Fibroblast of skin of right biceps (primary cell): ENCODE measurements around the gene LRRC28.

Experiments used
- DNase-seq: peaks from one replicate; pipeline ENCODE4 v3.0.0-alpha.2; 2013

Gene LRRC28

GRCh38 chr15:99424131-99424571 lies 172.9 kb downstream of the LRRC28 start:
- DNase-seq, result no peak

GRCh38 chr15:99424978-99425656 lies 173.8 kb downstream of the LRRC28 start:
- peak; percentile 84 for DNase-seq

GRCh38 chr15:99425657-99426301 lies 174.5 kb downstream of the LRRC28 start:
- DNase-seq, result no peak

- no peak for DNase-seq
These were observed 175.3 kb downstream of the LRRC28 start for GRCh38 chr15:99426431-99427105.

GRCh38 chr15:99427210-99427609 lies 175.9 kb downstream of the LRRC28 start:
- DNase-seq, result no peak

- DNase-seq, result no peak
These were observed 176.5 kb downstream of the LRRC28 start for GRCh38 chr15:99427668-99428361.

GRCh38 chr15:99429681-99430081 lies 178.4 kb downstream of the LRRC28 start:
- no peak for DNase-seq

GRCh38 chr15:99430881-99431401 lies 179.7 kb downstream of the LRRC28 start:
- DNase-seq, result no peak

- no peak for DNase-seq
These were observed 180.4 kb downstream of the LRRC28 start for GRCh38 chr15:99431661-99432091.

- no peak for DNase-seq
These were observed 181.2 kb downstream of the LRRC28 start for GRCh38 chr15:99432271-99433025.

- no peak for DNase-seq
These were observed 181.9 kb downstream of the LRRC28 start for GRCh38 chr15:99433026-99433756.

GRCh38 chr15:99433757-99434450 lies 182.6 kb downstream of the LRRC28 start:
- no peak for DNase-seq

GRCh38 chr15:99434506-99435112 lies 183.3 kb downstream of the LRRC28 start:
- no peak for DNase-seq

GRCh38 chr15:99435113-99435695 lies 183.9 kb downstream of the LRRC28 start:
- no peak for DNase-seq

- DNase-seq, result no peak
These were observed 184.7 kb downstream of the LRRC28 start for GRCh38 chr15:99435877-99436541.

GRCh38 chr15:99436542-99437314 lies 185.4 kb downstream of the LRRC28 start:
- DNase-seq, result no peak

- DNase-seq, result no peak
These were observed 186.3 kb downstream of the LRRC28 start for GRCh38 chr15:99437315-99438223.

GRCh38 chr15:99438224-99438585 lies 186.9 kb downstream of the LRRC28 start:
- no peak for DNase-seq
